Esophagus muscularis mucosa (tissue), 4 donors: ENCODE data around the gene CHRNA7. TPM values are rescaled to one million over a fixed set of nuclear protein-coding genes. Genes with fewer than 3 reads are reported as not detected.

Source experiments
- DNase-seq: peaks from one replicate; pipeline ENCODE4 v3.0.0-alpha.2; 2017; ENCODE audit errors: extremely low spot score
- H3K27ac ChIP-seq, 4 donors: fragments of 200-600 bp; sonication (generic); replicated peaks in 1 of 4; 1 replicate in 3 of 4; 2 replicates in 1 of 4; pipeline ENCODE4 v1.5.1; 2016 to 2019; ENCODE audit warnings: mild to moderate bottlenecking in 1 of 4
- H3K27me3 ChIP-seq, 4 donors: fragments of 200-600 bp; sonication (generic); one replicate each; pipeline versions ENCODE4 v1.5.1 to v1.6.0; 2016 to 2019
- H3K36me3 ChIP-seq, 4 donors: fragments of 200-600 bp; sonication (generic); one replicate each; pipeline ENCODE4 v1.5.1; 2016 to 2019
- H3K4me1 ChIP-seq, 4 donors: fragments of 200-600 bp; sonication (generic); one replicate each; pipeline ENCODE4 v1.5.1; 2016 to 2019
- H3K4me3 ChIP-seq, 4 donors: fragments of 200-600 bp; sonication (generic); 1 replicate in 2 of 4; 2 replicates in 2 of 4; pipeline ENCODE4 v1.5.1; 2016 to 2019; ENCODE audit warnings: mild to moderate bottlenecking in 4 of 4, moderate library complexity in 1 of 4
- H3K9me3 ChIP-seq, 4 donors: fragments of 200-600 bp; sonication (generic); 1 replicate in 3 of 4; 2 replicates in 1 of 4; pipeline ENCODE4 v1.5.1; 2016 to 2019
- EP300 ChIP-seq: sonication (generic); formaldehyde crosslinking; IDR thresholded peaks from one replicate; pipeline ENCODE4 v1.6.1; 2017; ENCODE audit warnings: antibody characterized with exemption
- POLR2A ChIP-seq: fragments of 450-650 bp; IDR thresholded peaks from one replicate; pipeline ENCODE4 v1.6.1; 2017; ENCODE audit warnings: antibody characterized with exemption, moderate library complexity, mild to moderate bottlenecking, low read depth
- POLR2AphosphoS5 ChIP-seq, 2 donors: sonication (generic); formaldehyde crosslinking; IDR thresholded peaks; one replicate each; pipeline ENCODE4 v1.6.1; 2017; ENCODE audit warnings: antibody characterized with exemption in 2 of 2
- WGBS: methylation state at CpG from one replicate; pipeline ENCODE4 v1.1.5; 2018; 5-methylcytosine and 5-hydroxymethylcytosine counted together
- intact Hi-C: fragments of 100-400 bp; cut with DNase I; formaldehyde crosslinking; loops from one replicate; pipeline ENCODE4 v1.15.1; 2023
- total RNA-seq, 4 donors: library from RNA; depleted of rRNA; stranded (reverse); fragments of >200 nt; gene quantifications; one replicate each; pipeline versions ENCODE4 v1.1.0 to v1.2.1, GENCODE V29; 2016
- TF ChIP-seq, protein P1 (sequence below), 3 experiments: fragments of 200-600 bp in 2 of 3; fragments of 450-650 bp in 1 of 3; sonication (generic) in 2 of 3; IDR thresholded peaks; one replicate each; pipeline ENCODE4 v1.5.1; 2017 to 2019; ENCODE audit warnings: antibody characterized with exemption in 3 of 3, mild to moderate bottlenecking in 2 of 3, moderate library complexity in 1 of 3

Gene CHRNA7
- total RNA-seq, 4 donors from 2014 or later, result 0.83 to 2.8 (median 1.7) TPM

DNA sequence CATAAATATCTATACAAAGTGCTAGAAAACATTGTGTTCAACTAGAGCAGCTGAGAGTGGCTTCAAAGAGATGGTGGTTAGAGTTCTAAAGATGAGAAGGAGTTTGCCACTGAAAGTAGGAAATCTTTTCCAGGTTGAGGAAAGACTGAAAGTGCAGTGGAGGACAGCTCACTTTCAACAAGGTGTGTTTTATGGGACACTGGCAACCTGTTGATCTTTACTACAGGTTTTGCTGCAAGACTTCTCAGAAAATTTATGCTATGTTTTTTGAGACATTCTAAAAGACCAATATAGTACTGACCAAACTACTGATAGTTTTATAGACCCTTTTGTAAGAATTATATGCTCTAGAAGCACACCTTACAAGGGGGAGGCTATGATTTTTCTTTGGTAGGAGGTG, 3.8 kb downstream of the CHRNA7 start:
- H3K4me3 ChIP-seq, result no peak overlapping the region
- H3K9me3 ChIP-seq, result no peaks in the 10 kb centered on the region
- no peak overlapping the region for H3K27ac ChIP-seq
- H3K36me3 ChIP-seq, result no peaks in the 10 kb centered on the region
- H3K27me3 ChIP-seq, result peaks cover 0 to 38% (median 3%) of the 10 kb centered on the region in 4 donors
- DNase-seq, result no peak
- peaks cover 14 to 23% (median 21%) of the 10 kb centered on the region in 4 donors for H3K4me1 ChIP-seq
- no peak for TF ChIP-seq POLR2A
- no peak for TF ChIP-seq EP300
- TF ChIP-seq, protein P1, sequence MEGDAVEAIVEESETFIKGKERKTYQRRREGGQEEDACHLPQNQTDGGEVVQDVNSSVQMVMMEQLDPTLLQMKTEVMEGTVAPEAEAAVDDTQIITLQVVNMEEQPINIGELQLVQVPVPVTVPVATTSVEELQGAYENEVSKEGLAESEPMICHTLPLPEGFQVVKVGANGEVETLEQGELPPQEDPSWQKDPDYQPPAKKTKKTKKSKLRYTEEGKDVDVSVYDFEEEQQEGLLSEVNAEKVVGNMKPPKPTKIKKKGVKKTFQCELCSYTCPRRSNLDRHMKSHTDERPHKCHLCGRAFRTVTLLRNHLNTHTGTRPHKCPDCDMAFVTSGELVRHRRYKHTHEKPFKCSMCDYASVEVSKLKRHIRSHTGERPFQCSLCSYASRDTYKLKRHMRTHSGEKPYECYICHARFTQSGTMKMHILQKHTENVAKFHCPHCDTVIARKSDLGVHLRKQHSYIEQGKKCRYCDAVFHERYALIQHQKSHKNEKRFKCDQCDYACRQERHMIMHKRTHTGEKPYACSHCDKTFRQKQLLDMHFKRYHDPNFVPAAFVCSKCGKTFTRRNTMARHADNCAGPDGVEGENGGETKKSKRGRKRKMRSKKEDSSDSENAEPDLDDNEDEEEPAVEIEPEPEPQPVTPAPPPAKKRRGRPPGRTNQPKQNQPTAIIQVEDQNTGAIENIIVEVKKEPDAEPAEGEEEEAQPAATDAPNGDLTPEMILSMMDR (IDR thresholded peaks at IDR 0.05), result no peak
- no peak for TF ChIP-seq POLR2AphosphoS5 (IDR thresholded peaks at IDR 0.05)
- intact Hi-C loops, result no loop called here

DNA sequence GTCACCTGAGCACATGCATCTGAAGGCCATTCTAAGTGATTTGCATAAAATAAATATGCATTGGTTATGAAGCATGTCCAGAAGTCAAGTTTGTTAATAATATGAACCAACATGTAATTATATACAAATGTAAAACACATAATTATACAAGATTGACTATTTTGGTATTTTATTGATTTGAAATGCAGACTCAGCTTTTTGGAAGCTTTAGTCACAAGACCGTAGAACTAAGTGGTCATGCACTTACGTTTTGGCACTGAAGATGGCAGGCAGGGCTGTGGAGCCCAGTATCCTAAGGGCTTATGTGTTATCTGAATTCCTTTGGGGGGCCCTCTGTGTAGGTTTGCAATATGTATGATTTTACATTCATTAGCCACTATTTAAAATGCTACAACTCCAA, 5.0 kb downstream of the CHRNA7 start:
- Histone ChIP-seq H3K9me3 (no peaks in the 10 kb centered on the region), H3K4me3 (no peak overlapping the region), H3K27ac (no peak overlapping the region), H3K4me1 (peaks cover 6 to 12% (median 10%) of the 10 kb centered on the region in 4 donors), H3K36me3 (no peaks in the 10 kb centered on the region), H3K27me3 (peaks cover 0 to 27% (median 0%) of the 10 kb centered on the region in 4 donors)
- TF ChIP-seq POLR2AphosphoS5 (IDR thresholded peaks at IDR 0.05) (no peak), EP300 (no peak), POLR2A (no peak)
- TF ChIP-seq, protein P1 (IDR thresholded peaks at IDR 0.05), result no peak
- WGBS, result 75% methylated on average over 2 of the region's 2 CpGs
- intact Hi-C loops, result no loop called here
- no peak for DNase-seq

DNA sequence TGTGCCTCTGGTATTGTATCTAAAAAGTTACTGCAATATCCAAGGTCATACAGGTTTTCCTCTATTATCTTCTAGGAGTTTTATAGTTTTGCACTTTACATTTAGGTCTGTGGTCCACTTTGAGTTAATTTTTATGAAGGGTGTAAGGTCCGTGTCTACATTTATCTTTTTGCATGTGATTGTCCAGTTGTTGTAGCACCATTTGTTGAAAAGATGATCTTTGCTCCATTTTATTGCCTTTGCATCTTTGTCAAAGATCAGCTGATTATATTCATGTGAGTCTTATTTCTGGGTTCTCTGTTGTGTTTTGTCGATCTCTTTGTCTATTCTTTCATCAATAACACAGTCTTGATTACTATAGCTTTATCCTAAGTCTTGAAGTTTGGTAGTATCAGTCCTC, 6.7 kb downstream of the CHRNA7 start:
- Histone ChIP-seq H3K4me1 (no peaks in the 10 kb centered on the region), H3K36me3 (no peaks in the 10 kb centered on the region), H3K9me3 (no peaks in the 10 kb centered on the region), H3K27ac (no peak overlapping the region), H3K27me3 (peaks cover 0 to 10% (median 0%) of the 10 kb centered on the region in 4 donors), H3K4me3 (no peak overlapping the region)
- TF ChIP-seq POLR2A (no peak), EP300 (no peak), POLR2AphosphoS5 (IDR thresholded peaks at IDR 0.05) (no peak)
- TF ChIP-seq, protein P1 (IDR thresholded peaks at IDR 0.05), result no peak
- intact Hi-C loops, result no loop called here
- no peak for DNase-seq
- 90% methylated on average over 2 of the region's 2 CpGs for WGBS

DNA sequence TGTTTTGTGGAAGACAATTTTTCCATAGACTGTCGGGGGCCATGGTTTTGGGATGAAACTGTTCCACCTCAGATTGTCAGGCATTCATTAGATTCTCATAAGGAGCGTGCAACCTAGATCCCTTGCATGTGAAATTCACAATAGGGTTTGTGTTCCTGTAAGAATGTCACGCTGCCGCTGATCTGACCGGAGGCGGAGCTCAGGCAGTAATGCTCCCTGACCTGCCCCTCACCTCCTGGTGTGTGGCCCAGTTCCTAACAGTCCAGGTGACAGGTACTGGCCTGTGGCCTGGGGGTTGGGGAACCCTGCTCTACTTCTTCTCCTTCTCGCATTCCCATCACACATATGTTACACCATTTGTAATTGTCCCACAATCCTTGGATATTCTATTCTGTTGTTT, 11.0 kb downstream of the CHRNA7 start:
- TF ChIP-seq POLR2A (no peak), EP300 (no peak), POLR2AphosphoS5 (IDR thresholded peaks at IDR 0.05) (no peak)
- TF ChIP-seq, protein P1 (IDR thresholded peaks at IDR 0.05), result no peak
- no peak overlapping the region for H3K4me3 ChIP-seq
- WGBS, result 91% methylated on average over 3 of the region's 7 CpGs
- peaks cover 0 to 8% (median 5%) of the 10 kb centered on the region in 4 donors for H3K4me1 ChIP-seq
- no peaks in the 10 kb centered on the region for H3K9me3 ChIP-seq
- H3K36me3 ChIP-seq, result no peaks in the 10 kb centered on the region
- intact Hi-C loops, result no loop called here
- H3K27ac ChIP-seq, result no peak overlapping the region
- no peak for DNase-seq
- H3K27me3 ChIP-seq, result no peaks in the 10 kb centered on the region
